Stimulated activated CD8-positive, alpha-beta memory T cell treated with anti-CD3 and anti-CD28 coated beads, Interleukin-7, amount 100 ng/mL, for 1 hour (primary cell): Measurements from ENCODE around the gene MAPK6.

Experiments
- DNase-seq, 2 donors: peaks; one replicate each; pipeline ENCODE4 v3.0.0-alpha.2; 2020; ENCODE audit warnings: low read depth in 2 of 2

The MAPK6 gene

GRCh38 chr15:52010633-52011595 lies 8.1 kb upstream of the MAPK6 start:
- no peak for DNase-seq

- no peak for DNase-seq
Observed at GRCh38 chr15:52011711-52012144, 7.3 kb upstream of the MAPK6 start.

- no peak for DNase-seq
Observed at GRCh38 chr15:52012210-52012609, 6.8 kb upstream of the MAPK6 start.

GRCh38 chr15:52013151-52013791 lies 5.7 kb upstream of the MAPK6 start:
- DNase-seq: no peak

- no peak for DNase-seq
Observed at GRCh38 chr15:52014616-52015015, 4.4 kb upstream of the MAPK6 start.

- DNase-seq: no peak
Observed at GRCh38 chr15:52016316-52016715, 2.7 kb upstream of the MAPK6 start.

- DNase-seq: no peak
Observed at GRCh38 chr15:52018244-52018643, 775 bp upstream of the MAPK6 start.

- DNase-seq: peak; percentile 22 to 23
Observed at GRCh38 chr15:52019394-52020220, 588 bp downstream of the MAPK6 start.

- DNase-seq: no peak
Observed at GRCh38 chr15:52020221-52021085, 1.4 kb downstream of the MAPK6 start.

GRCh38 chr15:52021128-52021671 lies 2.2 kb downstream of the MAPK6 start:
- peak; percentile 25 to 34 for DNase-seq

- no peak for DNase-seq
Observed at GRCh38 chr15:52021892-52022540, 3.0 kb downstream of the MAPK6 start.

GRCh38 chr15:52023169-52023922 lies 4.3 kb downstream of the MAPK6 start:
- DNase-seq: no peak

- DNase-seq: no peak
Observed at GRCh38 chr15:52028431-52029093, 9.5 kb downstream of the MAPK6 start.

- no peak for DNase-seq
Observed at GRCh38 chr15:52030010-52030409, 11.0 kb downstream of the MAPK6 start.

GRCh38 chr15:52031556-52031955 lies 12.5 kb downstream of the MAPK6 start:
- DNase-seq: no peak

- DNase-seq: no peak
Observed at GRCh38 chr15:52037889-52038505, 19.0 kb downstream of the MAPK6 start.

GRCh38 chr15:52039925-52040781 lies 21.1 kb downstream of the MAPK6 start:
- DNase-seq: no peak
